ENCODE measurements around the gene UGT1A5. TPM values are rescaled to one million over a fixed set of nuclear protein-coding genes. Genes with fewer than 3 reads are reported as not detected.

The UGT1A5 gene
- total and polyA plus RNA-seq, 2 of the 13 experiments (the other 11 are each of a cell fraction or from before 2014, with no cell fraction given): not detected

DNA sequence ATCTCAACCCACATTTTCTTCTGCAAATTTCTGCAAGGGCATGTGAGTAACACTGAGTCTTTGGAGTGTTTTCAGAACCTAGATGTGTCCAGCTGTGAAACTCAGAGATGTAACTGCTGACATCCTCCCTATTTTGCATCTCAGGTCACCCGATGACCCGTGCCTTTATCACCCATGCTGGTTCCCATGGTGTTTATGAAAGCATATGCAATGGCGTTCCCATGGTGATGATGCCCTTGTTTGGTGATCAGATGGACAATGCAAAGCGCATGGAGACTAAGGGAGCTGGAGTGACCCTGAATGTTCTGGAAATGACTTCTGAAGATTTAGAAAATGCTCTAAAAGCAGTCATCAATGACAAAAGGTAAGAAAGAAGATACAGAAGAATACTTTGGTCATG, 55.4 kb downstream of the UGT1A5 start (continued):
- TF ChIP-seq, protein P1, sequence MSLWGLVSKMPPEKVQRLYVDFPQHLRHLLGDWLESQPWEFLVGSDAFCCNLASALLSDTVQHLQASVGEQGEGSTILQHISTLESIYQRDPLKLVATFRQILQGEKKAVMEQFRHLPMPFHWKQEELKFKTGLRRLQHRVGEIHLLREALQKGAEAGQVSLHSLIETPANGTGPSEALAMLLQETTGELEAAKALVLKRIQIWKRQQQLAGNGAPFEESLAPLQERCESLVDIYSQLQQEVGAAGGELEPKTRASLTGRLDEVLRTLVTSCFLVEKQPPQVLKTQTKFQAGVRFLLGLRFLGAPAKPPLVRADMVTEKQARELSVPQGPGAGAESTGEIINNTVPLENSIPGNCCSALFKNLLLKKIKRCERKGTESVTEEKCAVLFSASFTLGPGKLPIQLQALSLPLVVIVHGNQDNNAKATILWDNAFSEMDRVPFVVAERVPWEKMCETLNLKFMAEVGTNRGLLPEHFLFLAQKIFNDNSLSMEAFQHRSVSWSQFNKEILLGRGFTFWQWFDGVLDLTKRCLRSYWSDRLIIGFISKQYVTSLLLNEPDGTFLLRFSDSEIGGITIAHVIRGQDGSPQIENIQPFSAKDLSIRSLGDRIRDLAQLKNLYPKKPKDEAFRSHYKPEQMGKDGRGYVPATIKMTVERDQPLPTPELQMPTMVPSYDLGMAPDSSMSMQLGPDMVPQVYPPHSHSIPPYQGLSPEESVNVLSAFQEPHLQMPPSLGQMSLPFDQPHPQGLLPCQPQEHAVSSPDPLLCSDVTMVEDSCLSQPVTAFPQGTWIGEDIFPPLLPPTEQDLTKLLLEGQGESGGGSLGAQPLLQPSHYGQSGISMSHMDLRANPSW (CRISPR knock-in tag; IDR thresholded peaks at IDR 0.05; ENCODE audit: borderline replicate concordance): no peak
- no peak for TF ChIP-seq ZNF20 (CRISPR knock-in tag; IDR thresholded peaks at IDR 0.05)
- TF ChIP-seq TEAD2 (CRISPR knock-in tag; IDR thresholded peaks at IDR 0.05): no peak
- TF ChIP-seq, protein P2, sequence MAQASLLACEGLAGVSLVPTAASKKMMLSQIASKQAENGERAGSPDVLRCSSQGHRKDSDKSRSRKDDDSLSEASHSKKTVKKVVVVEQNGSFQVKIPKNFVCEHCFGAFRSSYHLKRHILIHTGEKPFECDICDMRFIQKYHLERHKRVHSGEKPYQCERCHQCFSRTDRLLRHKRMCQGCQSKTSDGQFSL (CRISPR knock-in tag; IDR thresholded peaks at IDR 0.05): no peak
- TF ChIP-seq SRF (IDR thresholded peaks at IDR 0.05; ENCODE audit: low read depth, low read length): no peak
- TF ChIP-seq PHF20 (CRISPR knock-in tag; IDR thresholded peaks at IDR 0.05): no peak
- TF ChIP-seq MYC (CRISPR knock-in tag; IDR thresholded peaks at IDR 0.05; ENCODE audit: borderline replicate concordance): no peak

DNA sequence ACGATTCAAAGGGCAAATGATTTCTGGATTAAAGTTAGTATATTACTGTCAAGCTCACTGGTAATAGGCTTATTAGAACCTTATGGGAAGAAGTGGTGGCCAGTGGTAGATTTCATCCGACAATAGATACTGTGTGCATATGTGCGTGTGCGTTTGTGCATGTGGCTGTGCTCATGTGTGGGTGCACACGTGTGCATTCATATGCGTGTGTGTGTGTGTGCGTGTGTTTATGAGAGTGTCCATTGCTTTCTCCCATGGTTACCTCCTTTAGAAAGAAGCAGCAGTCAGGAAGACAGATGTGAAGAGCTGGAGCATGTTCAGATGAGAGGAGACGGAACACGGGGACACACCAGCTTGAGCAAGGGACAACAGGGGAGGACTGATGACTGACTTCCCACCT, 56.6 kb downstream of the UGT1A5 start:
- DNase-seq (ENCODE audit: low spot score) (no peak), ATAC-seq (no peak), FAIRE-seq (no peak)
- Histone ChIP-seq H3K4me1 (ENCODE audit: insufficient read depth, low read length) (no peaks in the 10 kb centered on the region), H3K79me2 (ENCODE audit: insufficient read depth, low read length) (no peaks in the 10 kb centered on the region), H3K27me3 (ENCODE audit: control insufficient read depth in 1 of 2, insufficient read depth in 2 of 2, low read length in 2 of 2) (peaks cover 2 to 32% of the 10 kb centered on the region in 2 experiments; a peak in 4 of 5 replicates), H3K9me3 (ENCODE audit: low read length) (no peaks in the 10 kb centered on the region), H2AFZ (ENCODE audit: low read length) (no peak overlapping the region), H3K4me3 (replicated peaks in 1 of 3; ENCODE audit: insufficient read depth in 1 of 3, low read depth in 2 of 3, low read length in 3 of 3) (no peak overlapping the region), H3K27ac (ENCODE audit: extremely low read length, insufficient read depth, low read length) (no peak overlapping the region), H3K36me3 (replicated peaks in 1 of 2; ENCODE audit: control insufficient read depth in 1 of 2, insufficient read depth in 2 of 2, low read length in 2 of 2) (no peaks in the 10 kb centered on the region), H3K4me2 (ENCODE audit: low read depth, low read length) (no peak overlapping the region), H3K9ac (ENCODE audit: insufficient read depth, low read depth, low read length) (no peak overlapping the region), H4K20me1 (ENCODE audit: insufficient read depth, low read length) (no peaks in the 10 kb centered on the region)
- in situ Hi-C loops (cut with HindIII; ENCODE audit: extremely low pct_ligation_motif_present, low pct_unique_long_range_greater_than_20kb): no loop called here
- WGBS (ENCODE audit: low lambda C conversion rate): 80% methylated on average over 9 of the region's 9 CpGs
- ChIA-PET POLR2A (no interaction called here), CTCF (ENCODE audit: low intra/inter-chr PET ratio, low total read pairs) (no interaction called here)
- intact Hi-C loops (cut with micrococcal nuclease; ENCODE audit: unreplicated experiment): no loop called here
- BruUV-seq (replicated peaks): no TSS peak
- no peak for TF ChIP-seq RBFOX2 (IDR thresholded peaks at IDR 0.05; ENCODE audit: low read depth, low read length)
- TF ChIP-seq, protein P2 (CRISPR knock-in tag; IDR thresholded peaks at IDR 0.05): no peak
- no peak for TF ChIP-seq ZNF724P (CRISPR knock-in tag; IDR thresholded peaks at IDR 0.05; ENCODE audit: borderline replicate concordance)
- no peak for TF ChIP-seq BCL6 (CRISPR knock-in tag; IDR thresholded peaks at IDR 0.05)
- no peak for TF ChIP-seq HMGA1 (CRISPR knock-in tag; conservative IDR thresholded peaks at IDR 0.05)
- no peak for TF ChIP-seq ZBTB8A (CRISPR knock-in tag; IDR thresholded peaks at IDR 0.05; ENCODE audit: borderline replicate concordance, low read depth)
- TF ChIP-seq DPF2 (CRISPR knock-in tag; IDR thresholded peaks at IDR 0.05; ENCODE audit: borderline replicate concordance, low read depth): no peak
- TF ChIP-seq, protein P3, sequence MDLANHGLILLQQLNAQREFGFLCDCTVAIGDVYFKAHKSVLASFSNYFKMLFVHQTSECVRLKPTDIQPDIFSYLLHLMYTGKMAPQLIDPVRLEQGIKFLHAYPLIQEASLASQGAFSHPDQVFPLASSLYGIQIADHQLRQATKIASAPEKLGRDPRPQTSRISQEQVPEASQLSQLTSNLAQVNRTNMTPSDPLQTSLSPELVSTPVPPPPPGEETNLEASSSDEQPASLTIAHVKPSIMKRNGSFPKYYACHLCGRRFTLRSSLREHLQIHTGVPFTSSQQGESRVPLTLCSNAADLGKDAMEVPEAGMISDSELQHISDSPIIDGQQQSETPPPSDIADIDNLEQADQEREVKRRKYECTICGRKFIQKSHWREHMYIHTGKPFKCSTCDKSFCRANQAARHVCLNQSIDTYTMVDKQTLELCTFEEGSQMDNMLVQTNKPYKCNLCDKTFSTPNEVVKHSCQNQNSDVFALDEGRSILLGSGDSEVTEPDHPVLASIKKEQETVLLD (CRISPR knock-in tag; IDR thresholded peaks at IDR 0.05; ENCODE audit: low read depth): no peak
- TF ChIP-seq STAG1 (CRISPR knock-in tag; IDR thresholded peaks at IDR 0.05): no peak
- no peak for TF ChIP-seq ZNF570 (CRISPR knock-in tag; IDR thresholded peaks at IDR 0.05; ENCODE audit: borderline replicate concordance)
- TF ChIP-seq, protein P4, sequence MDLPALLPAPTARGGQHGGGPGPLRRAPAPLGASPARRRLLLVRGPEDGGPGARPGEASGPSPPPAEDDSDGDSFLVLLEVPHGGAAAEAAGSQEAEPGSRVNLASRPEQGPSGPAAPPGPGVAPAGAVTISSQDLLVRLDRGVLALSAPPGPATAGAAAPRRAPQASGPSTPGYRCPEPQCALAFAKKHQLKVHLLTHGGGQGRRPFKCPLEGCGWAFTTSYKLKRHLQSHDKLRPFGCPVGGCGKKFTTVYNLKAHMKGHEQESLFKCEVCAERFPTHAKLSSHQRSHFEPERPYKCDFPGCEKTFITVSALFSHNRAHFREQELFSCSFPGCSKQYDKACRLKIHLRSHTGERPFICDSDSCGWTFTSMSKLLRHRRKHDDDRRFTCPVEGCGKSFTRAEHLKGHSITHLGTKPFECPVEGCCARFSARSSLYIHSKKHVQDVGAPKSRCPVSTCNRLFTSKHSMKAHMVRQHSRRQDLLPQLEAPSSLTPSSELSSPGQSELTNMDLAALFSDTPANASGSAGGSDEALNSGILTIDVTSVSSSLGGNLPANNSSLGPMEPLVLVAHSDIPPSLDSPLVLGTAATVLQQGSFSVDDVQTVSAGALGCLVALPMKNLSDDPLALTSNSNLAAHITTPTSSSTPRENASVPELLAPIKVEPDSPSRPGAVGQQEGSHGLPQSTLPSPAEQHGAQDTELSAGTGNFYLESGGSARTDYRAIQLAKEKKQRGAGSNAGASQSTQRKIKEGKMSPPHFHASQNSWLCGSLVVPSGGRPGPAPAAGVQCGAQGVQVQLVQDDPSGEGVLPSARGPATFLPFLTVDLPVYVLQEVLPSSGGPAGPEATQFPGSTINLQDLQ (CRISPR knock-in tag; IDR thresholded peaks at IDR 0.05): no peak

Data from HepG2 (cell line).